Fibroblast of skin of back (primary cell): ENCODE results near the gene ZDHHC21.

Experiments used
- DNase-seq: peaks from one replicate; pipeline ENCODE4 v3.0.0-alpha.2; 2013

Gene ZDHHC21

DNA sequence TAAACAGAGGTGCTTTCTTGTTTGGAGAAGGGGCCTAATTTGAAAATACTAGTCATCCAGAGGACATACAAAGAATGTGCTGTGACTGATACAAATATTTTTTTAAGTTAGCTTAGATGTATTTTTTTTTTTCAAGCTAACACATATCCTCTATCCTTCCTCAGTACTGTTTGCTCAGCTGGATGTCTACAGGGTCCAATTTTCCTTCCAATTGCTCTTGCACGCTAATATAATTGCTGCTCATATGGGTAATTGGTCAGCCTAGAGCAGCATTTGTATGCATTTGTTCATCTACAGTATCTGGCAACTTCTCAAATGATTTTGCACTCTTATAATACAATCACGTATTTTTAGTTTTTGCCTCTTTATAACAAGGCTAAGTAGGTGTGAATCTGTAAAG lies 84.7 kb downstream of the ZDHHC21 start:
- DNase-seq = no peak

DNA sequence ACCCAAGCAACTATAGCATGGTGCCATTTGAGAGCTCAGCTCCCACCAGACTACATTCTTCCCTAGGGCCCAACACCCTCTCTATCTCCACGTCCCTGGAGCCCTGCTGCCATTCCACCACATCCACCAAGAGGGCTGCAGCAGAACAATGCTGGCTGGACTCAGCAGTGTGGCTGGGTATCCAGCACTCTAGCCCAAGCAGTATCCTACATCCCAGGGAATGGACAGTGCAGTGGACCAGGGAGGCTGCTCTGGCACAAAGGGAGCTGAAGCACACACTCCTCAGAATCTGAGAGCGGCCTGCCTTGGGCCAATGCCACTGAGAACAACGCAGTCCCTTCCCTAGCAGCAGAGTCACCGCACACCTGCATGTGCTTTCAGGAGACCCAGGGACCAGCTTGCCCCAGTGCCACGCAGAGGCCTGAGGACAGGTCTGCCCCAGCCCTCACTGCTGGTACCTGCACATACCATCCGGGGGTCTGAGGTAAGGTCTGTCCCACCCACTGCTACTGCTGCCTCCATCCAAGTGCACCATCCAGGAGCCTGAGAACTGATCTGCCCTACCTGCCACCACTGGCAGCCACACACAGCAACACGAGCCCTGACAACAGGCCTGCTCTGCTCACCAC lies 95.9 kb downstream of the ZDHHC21 start:
- DNase-seq = no peak

DNA sequence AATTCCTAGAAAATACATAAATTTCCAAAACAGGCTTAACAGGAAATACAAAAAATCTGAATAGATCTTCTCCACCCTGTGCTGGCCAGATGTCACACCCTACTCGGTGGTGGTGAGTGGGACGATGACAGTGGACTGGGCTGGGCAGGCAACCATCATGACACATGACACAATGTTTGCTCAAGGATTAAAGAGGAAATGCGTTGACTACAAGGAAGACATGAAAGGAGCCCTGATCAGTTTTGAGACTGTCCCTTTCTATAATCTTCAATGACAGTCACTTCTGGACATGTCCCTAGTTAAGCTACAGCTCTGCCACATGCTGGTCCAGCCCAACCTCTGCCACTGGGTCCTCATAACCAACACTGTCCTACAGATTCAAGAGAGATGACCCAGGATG lies 99.8 kb downstream of the ZDHHC21 start:
- no peak for DNase-seq

DNA sequence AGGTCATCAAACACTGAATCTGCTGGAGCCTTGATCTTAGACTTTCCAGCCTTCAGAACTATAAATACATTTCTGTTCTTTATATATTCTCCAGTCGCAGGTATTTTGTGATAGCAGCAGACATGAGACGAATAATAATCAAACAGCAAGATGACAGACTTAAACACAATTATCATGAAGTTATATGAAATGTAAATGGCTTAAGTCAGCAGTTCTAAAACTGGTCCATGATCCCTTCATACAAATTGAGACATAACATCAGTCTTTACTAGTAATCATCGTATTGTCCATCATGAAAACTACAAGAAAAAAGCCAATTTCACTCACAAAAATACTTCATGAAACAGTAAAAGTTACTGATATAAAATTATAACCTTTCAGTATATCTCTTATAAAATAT lies 101.8 kb downstream of the ZDHHC21 start:
- DNase-seq = no peak

DNA sequence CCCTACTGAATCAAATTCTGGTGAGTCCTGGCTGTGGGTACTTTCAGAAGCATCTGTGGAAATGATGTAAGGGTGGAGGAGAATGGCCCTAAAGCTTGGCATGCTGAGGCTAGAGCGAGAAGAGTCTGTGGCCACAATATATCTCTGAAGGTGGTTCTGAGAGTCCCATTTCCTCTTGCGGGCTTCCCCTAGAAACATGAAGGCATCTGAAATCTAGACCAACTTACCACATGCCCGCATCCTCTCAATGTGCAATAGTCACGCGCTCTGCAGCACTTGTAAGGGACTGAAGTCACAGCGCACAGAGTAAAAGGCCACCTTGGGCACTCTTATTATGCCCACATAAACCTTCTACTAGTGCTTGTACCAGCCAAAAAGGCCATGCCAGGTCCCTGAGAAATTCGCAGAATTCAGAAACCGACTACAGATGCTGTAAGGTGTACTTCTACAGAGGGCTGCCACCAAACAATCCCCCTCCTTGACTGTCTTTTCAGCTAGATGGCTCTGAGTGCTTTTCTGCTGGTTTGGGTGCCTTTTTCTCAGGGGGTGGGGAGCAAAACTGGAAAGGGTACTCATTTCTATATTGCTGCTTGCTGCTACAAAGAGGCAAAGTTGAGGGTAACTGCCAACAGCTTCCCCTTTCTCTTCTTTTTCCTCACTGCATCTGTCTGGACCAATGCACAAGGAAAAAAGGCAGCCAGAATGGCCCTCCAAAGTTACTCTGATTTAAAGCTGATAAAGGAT lies 107.3 kb downstream of the ZDHHC21 start:
- DNase-seq = no peak

DNA sequence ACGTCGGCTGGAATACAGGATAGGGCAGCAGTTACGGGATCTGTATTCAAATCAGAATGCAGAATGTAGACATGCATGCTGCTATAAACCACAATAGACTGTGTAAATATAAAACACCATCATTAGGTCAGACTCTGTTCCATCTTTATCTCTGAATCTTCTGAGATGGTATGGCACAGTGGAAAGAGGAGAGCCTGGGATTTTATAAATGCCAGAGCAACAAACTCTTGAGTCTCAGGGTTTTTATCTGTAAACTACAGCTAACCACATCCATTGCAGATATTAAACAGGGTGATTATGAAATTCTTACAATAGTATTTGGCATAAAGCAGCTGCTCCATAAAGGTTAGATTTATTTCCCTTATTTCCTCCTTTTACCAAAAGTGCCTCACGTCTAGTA lies 108.7 kb downstream of the ZDHHC21 start:
- no peak for DNase-seq

DNA sequence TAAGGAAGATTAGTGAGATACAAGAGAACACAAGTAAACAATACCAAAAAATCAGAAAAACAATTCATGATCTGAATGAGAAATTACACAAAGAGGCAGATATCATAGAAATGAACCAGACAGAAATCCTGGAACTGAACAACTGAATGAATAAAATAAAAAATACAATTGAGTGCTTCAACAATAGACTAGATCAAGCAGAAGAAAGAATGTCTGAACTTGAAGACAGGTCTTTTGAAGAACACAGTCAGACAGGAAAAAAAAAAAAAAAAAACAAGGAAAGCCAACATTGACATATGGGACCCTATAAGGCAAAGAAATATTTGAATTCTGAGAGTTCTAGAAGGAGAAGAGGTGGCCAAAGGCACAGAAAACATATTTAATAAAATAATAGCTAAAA lies 115.2 kb downstream of the ZDHHC21 start:
- DNase-seq = no peak

DNA sequence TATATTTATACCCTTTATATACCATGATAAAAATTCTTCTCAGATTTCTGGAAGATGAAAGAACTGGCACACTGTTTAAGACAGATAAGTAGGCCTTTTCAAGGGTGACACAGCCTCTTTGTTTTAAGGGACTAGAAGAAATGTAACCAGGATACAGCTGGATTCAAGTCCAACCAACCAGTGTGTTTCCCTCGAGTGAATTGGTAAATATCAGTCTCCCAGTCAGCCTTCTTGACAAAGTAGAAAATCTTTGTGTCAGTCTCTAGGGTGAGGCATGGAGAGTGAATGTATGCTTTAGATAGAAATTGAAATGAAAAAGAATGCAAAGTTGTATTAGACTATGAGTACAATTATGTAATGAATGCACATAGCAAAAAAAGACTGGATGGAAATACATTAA lies 119.1 kb downstream of the ZDHHC21 start:
- DNase-seq = no peak

DNA sequence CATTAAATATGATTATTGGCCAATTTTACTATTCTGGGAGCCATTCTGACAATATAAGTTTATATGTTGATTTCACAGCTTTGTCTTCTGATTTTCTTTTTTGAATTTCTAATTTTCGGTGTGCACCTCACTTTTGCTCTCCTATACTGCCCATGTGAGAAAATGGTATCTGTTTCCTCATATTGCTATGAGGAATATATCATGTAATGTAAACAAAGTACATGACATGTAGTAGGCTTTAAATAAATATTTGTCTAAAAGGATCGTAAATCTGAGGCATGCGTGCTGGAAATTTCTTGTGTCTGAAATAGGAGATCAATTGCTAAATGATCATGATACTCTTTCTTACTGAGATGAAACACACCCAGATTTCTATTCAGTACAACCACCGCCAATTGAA lies 119.9 kb downstream of the ZDHHC21 start:
- DNase-seq = no peak

DNA sequence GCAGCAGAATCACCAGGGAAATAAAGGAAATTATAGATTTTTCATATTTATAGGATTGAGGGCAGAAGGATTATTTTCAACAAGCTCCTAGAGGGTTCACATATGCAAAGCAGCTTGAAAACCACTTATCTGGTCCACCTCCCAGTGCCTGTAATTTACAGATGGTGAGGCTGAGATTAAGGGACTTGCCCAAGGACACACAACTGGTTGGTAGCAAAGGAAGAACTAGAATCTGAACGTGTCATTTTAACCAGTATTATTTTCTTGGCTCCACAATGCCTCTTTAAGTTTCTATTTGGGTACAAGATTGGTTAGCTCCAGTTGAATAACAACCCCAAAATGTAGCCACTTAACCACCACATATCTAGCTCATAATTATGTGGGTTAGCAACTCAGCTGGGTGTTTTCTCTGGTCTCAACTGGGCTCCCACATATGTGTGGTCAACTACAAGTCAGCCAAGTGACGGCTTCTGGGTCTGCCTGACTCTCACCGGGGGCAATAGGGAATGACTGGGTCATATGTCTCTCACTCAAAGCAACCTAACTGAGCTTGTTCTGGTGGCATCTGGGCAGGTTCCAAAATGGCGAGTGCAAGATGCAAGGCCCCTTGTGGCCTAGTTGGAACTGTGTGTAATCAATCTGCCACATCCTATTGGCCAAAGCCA lies 127.7 kb downstream of the ZDHHC21 start:
- DNase-seq = no peak

DNA sequence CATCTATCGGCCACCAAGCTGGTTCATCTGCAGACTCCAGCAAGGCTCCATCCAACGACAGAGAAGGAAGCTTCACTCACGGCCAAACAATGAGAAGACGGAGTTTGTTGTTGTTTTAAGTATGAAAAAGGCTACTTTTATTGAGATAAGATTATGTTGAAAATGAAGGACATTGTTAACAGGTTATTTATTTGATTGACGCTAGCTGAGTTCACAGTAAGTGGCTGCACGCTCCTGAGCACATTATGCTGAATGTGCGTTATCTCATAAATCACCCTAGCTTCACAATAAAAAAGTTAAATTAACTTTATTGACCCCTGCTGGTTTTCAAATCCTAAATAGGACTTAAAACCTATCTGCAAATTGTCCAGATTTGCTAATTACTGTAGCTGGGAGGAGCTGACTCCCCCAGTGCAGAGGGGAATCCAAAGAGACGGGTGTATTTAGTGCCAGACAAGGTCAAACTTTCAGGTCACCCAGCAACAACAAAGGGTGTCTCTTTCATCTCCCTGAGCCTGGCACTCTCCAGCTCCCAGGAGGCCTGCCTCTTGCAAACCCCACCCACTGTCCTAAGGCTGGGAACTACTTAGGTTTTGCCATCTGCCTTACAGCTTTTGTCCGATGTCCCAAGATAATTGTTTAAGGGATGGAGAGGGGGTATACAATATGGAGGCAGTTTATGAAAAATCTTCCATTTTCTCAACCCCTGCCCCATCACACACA lies 129.2 kb downstream of the ZDHHC21 start:
- no peak for DNase-seq

DNA sequence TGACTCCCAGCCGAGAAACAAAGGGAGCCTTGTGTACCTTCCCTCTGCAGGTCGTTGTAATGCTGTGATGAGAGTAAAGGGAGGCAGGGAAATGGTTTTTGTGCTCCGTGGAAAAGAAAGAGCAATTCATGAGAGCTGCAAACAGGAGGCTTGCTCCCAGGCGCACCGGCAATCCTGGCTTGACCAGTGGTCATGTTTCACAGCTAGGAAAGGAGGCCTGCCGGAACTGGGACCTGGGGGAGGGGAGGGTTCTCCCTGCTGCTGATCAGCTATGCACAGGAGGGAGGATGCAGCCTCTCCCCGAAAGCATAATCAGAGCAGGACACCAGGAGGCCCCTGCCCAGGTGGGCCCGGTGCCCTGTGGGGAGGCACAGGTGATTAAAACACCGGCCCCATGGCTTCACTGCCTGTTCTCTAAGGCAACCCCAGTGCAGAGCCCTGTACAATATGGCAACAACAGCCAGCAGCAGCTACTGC lies 131.3 kb downstream of the ZDHHC21 start:
- no peak for DNase-seq
